Astrocyte of the cerebellum (primary cell): ENCODE results near the gene MSANTD2.

Experiments
- DNase-seq: peaks from one replicate; pipeline ENCODE4 v3.0.0-alpha.2; 2011; ENCODE audit warnings: low read depth
- H3K4me3 ChIP-seq: 2 replicates; pipeline ENCODE4 v1.5.1; 2011; ENCODE audit warnings: mild to moderate bottlenecking, low read depth, low read length, moderate library complexity
- CTCF ChIP-seq: IDR thresholded peaks from 2 replicates; pipeline ENCODE4 v1.5.1; 2012; ENCODE audit warnings: low read length, low read depth, moderate library complexity, mild to moderate bottlenecking; ENCODE audit errors: missing control alignments
- in situ Hi-C: cut with HindIII; loops from 2 replicates; pipeline ENCODE4 v1.10.0; 2017; ENCODE audit warnings: low sequenced_read_pairs

Gene MSANTD2

DNA sequence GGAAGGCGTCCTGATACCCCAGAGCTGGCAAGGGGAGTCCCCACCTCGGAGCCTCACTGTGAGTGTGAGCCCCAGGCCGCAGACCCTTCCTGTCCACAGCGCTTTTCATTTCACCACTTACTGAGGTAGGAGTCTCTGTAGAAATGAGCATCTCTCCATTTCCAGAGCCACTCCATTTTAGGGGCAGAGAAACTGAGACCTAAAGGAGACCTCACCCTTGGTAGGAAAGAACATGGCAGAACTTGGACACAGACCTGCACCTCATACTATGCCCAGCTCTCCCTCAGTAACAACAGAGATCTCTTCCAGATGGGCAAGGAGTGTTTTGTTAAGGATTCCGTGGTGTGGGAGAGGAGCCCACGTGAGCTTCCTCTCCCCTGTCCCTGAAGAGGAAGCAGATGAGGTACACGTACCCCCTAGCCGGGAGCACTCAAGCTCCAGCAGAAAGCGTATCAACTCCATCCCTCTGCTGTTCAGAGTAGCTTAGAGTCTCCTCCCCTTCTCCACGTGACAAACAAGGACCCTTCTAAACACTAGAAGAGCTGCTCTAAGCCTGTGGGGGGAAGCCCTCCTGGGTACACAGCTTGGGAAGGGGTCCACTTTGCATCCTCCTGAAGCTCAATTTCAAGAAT lies 47.6 kb downstream of the MSANTD2 start:
- TF ChIP-seq CTCF = no peak
- no peak for DNase-seq
- no peak overlapping the region for H3K4me3 ChIP-seq
- in situ Hi-C loops = no loop called here

GRCh38 chr11:124751741-124752470 lies 48.3 kb downstream of the MSANTD2 start, which contains the start of gene VSIG2:
TSS of gene VSIG2 (minus strand) at chr11:124752255. CDS start at chr11:124752137, 118 bp downstream.
- DNase-seq = no peak
- in situ Hi-C loops = no loop called here
- no peak within 1 kb of the TSS for H3K4me3 ChIP-seq
- no peak for TF ChIP-seq CTCF

DNA sequence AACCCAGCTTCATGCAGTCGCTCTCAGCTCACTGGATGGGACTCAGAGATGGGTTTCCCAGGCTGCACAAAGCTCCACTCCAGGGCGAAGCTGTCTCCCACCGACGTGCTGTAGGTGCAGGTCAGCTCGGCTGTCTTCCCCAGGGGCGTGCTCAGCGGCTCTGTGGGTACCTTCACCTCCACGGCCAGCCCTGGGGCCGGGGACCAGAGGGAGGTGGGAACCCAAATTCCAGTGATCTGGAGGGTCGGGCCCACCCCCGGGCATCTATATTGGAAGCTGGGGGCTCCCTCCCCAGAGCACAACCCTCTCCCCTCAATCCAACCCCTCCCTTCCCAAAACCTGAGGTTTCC lies 48.8 kb downstream of the MSANTD2 start:
- DNase-seq = no peak
- H3K4me3 ChIP-seq = no peak overlapping the region
- TF ChIP-seq CTCF = no peak
- in situ Hi-C loops = no loop called here

- in situ Hi-C loops = no loop called here
- no peak for DNase-seq
- H3K4me3 ChIP-seq = no peak overlapping the region
- TF ChIP-seq CTCF = no peak
These were observed 50.3 kb downstream of the MSANTD2 start for GRCh38 chr11:124749912-124750311.

DNA sequence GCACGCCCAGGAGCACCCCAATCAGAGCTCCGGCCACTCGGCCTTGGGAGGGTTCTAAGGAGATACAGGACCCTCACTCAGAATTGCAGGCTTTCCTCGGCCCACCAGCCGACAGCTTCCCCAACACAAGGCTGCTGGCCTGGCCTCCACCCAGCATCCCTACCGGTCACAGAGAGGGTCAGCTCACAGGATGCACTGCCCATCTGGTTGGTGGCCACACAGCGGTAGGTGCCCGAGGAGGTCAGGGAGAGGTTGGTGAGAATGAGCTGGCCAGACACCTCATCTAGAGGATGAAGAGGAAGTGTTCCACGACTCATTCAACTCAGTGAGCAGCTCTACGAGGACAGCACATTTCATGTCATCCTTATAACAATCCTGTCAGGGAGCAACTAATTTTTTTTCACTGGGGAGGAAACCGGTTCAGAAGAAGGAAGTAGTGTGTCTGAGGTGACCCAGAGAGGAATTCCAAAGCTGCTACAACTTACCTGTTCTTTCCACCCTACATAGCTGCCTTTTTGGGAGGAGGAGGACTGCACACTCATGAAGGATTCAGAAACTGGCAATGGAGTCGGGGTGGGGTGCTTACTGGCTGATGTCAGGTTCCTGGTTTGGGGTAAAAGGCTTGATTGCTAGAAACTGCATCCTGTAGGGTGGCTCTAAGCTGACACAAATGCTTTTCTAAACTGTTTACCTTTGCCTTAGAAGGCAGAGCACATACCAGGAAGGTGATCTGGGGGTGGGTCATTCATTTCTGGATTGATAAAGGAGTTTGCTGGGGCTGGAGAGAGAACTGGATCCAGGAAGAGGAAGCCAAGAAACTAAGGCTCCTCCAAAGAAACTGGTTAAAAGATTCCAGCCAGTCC lies 51.5 kb downstream of the MSANTD2 start:
- no peak for DNase-seq
- no peak for TF ChIP-seq CTCF
- in situ Hi-C loops = no loop called here
- H3K4me3 ChIP-seq = no peak overlapping the region

GRCh38 chr11:124748100-124748418 lies 52.1 kb downstream of the MSANTD2 start:
- DNase-seq = no peak
- H3K4me3 ChIP-seq = no peak overlapping the region
- no peak for TF ChIP-seq CTCF
- in situ Hi-C loops = no loop called here
